ENCODE measurements around the gene EFNA1. TPM values are rescaled to one million over a fixed set of nuclear protein-coding genes. Genes with fewer than 3 reads are reported as not detected.

EFNA1 gene
- total and polyA plus RNA-seq, 2 of the 4 experiments (the other 2 are of a cell fraction): 0.90 to 1.6 TPM

- WGBS, 2 experiments (ENCODE audit: extremely low coverage in 2 of 2, insufficient read length in 1 of 2): no CpG with 5 or more reads among the region's 4 CpGs
- no peak overlapping the region for H3K56ac ChIP-seq (ENCODE audit: extremely low read depth, insufficient read depth, low read length)
- BruUV-seq (replicated peaks): no TSS peak
- H3K4me2 ChIP-seq (ENCODE audit: low read depth, low read length): no peak overlapping the region
- no peak overlapping the region for H3K18ac ChIP-seq (ENCODE audit: low read depth, low read length)
- intact Hi-C loops (cut with micrococcal nuclease) (no loop called here), dilution Hi-C loops (cut with HindIII; ENCODE audit: low sequenced_read_pairs, unreplicated experiment) (no loop called here), in situ Hi-C loops (cut with MboI; ENCODE audit: low sequenced_read_pairs) (no loop called here)
- H4K5ac ChIP-seq (ENCODE audit: low read depth, low read length): no peak overlapping the region
- H3K4ac ChIP-seq (ENCODE audit: low read depth, low read length): no peak overlapping the region
- CTCF ChIA-PET: no interaction called here
- H3K14ac ChIP-seq (replicated peaks; ENCODE audit: low read depth, low read length): no peak overlapping the region
- H2BK120ac ChIP-seq (ENCODE audit: low read depth, low read length): no peak overlapping the region
- H4K8ac ChIP-seq (ENCODE audit: low read depth in 2 of 2, low read length in 2 of 2): no peak overlapping the region
- no peak overlapping the region for H2AFZ ChIP-seq (replicated peaks; ENCODE audit: low read length, poor library complexity)
- POLR2A ChIA-PET (ENCODE audit: unreplicated experiment): no interaction called here
- peaks cover 13% of the 10 kb centered on the region for H3K4me1 ChIP-seq (ENCODE audit: control insufficient read depth, insufficient read depth, low read length)
- H2BK5ac ChIP-seq (ENCODE audit: low read depth, low read length, poor library complexity, severe bottlenecking): no peak overlapping the region
- H3K27me3 ChIP-seq (ENCODE audit: control insufficient read depth, insufficient read depth, low read length): peaks cover 61% of the 10 kb centered on the region
- no peak for ATAC-seq (ENCODE audit: low read depth)
- no peaks in the 10 kb centered on the region for H3K9me3 ChIP-seq (ENCODE audit: control insufficient read depth, insufficient read depth, low read length)
- H3K23ac ChIP-seq (ENCODE audit: low read depth, low read length): no peak overlapping the region
- H3K9ac ChIP-seq (ENCODE audit: low read depth, low read length): no peak overlapping the region
- H2BK15ac ChIP-seq (ENCODE audit: low read depth, low read length): no peak overlapping the region
- H3K9me1 ChIP-seq (ENCODE audit: insufficient read depth, low read length): peaks cover 4% of the 10 kb centered on the region; the same call in 1 of the 2 replicates
- H4K91ac ChIP-seq (ENCODE audit: insufficient read depth, low read depth, low read length): no peak overlapping the region
- no peak overlapping the region for H2AK5ac ChIP-seq (ENCODE audit: low read depth, low read length)
- no peak overlapping the region for H3K27ac ChIP-seq (ENCODE audit: insufficient read depth, low read length)
- no peak overlapping the region for H3K4me3 ChIP-seq (ENCODE audit: insufficient read depth, low read depth, low read length)
- H3K79me1 ChIP-seq (ENCODE audit: low read depth in 1 of 2, low read length in 2 of 2): no peaks in the 10 kb centered on the region
- H2BK20ac ChIP-seq (ENCODE audit: low read depth, low read length): no peak overlapping the region
- no peak for DNase-seq
- no peaks in the 10 kb centered on the region for H3K36me3 ChIP-seq (ENCODE audit: control insufficient read depth, insufficient read depth, low read length)
- TF ChIP-seq NFE2L2 (IDR thresholded peaks at IDR 0.05; ENCODE audit: low read depth, low read length) (no peak), ELK1 (IDR thresholded peaks at IDR 0.05; ENCODE audit: borderline replicate concordance, low read depth, low read length) (no peak), BHLHE40 (IDR thresholded peaks at IDR 0.05; ENCODE audit: low read depth, low read length) (no peak), RFX5 (IDR thresholded peaks at IDR 0.05; ENCODE audit: low read depth, low read length) (no peak), CEBPB (IDR thresholded peaks at IDR 0.05; ENCODE audit: low read depth, low read length) (no peak), FOS (IDR thresholded peaks at IDR 0.05; ENCODE audit: low read depth, low read length) (no peak), CTCF (conservative IDR thresholded peaks at IDR 0.05; ENCODE audit: low read depth, low read length) (no peak), POLR2A (IDR thresholded peaks at IDR 0.05; ENCODE audit: low read depth, low read length) (no peak), MAFK (IDR thresholded peaks at IDR 0.05; ENCODE audit: low read depth, low read length) (no peak), SMC3 (IDR thresholded peaks at IDR 0.05; ENCODE audit: low read depth, low read length) (no peak), RCOR1 (IDR thresholded peaks at IDR 0.05; ENCODE audit: insufficient replicate concordance, low read length) (no peak), MXI1 (IDR thresholded peaks at IDR 0.05; ENCODE audit: borderline replicate concordance, low read depth, low read length) (no peak), CHD1 (IDR thresholded peaks at IDR 0.05; ENCODE audit: low read depth, low read length) (no peak), RAD21 (IDR thresholded peaks at IDR 0.05; ENCODE audit: low read length) (no peak), USF2 (IDR thresholded peaks at IDR 0.05; ENCODE audit: low read depth, low read length) (no peak), MAZ (IDR thresholded peaks at IDR 0.05; ENCODE audit: borderline replicate concordance, low read depth, low read length) (no peak)
- H2AK9ac ChIP-seq (replicated peaks; ENCODE audit: low read depth, low read length, poor library complexity): no peak overlapping the region
- peaks cover 2% of the 10 kb centered on the region for H4K20me1 ChIP-seq (ENCODE audit: insufficient read depth, low read length)
Measured at GRCh38 chr1:155123801-155124200, 3.9 kb upstream of the EFNA1 start.
